HTERT RPE-1 (cell line): ENCODE measurements around the gene CBX4.

ENCODE experiments used
- in situ Hi-C: fragments of 300-500 bp; cut with MboI; formaldehyde crosslinking; loops from 4 replicates; pipeline ENCODE4 v1.14.3; 2020; ENCODE audit warnings: low sequenced_read_pairs

The CBX4 gene

GRCh38 chr17:79791735-79792161, 47.5 kb downstream of the CBX4 start:
- in situ Hi-C loops, result no loop called here

- in situ Hi-C loops, result no loop called here
These were observed 48.2 kb downstream of the CBX4 start for GRCh38 chr17:79790805-79791734.

GRCh38 chr17:79789943-79790804, 49.1 kb downstream of the CBX4 start:
- in situ Hi-C loops, result no loop called here

DNA sequence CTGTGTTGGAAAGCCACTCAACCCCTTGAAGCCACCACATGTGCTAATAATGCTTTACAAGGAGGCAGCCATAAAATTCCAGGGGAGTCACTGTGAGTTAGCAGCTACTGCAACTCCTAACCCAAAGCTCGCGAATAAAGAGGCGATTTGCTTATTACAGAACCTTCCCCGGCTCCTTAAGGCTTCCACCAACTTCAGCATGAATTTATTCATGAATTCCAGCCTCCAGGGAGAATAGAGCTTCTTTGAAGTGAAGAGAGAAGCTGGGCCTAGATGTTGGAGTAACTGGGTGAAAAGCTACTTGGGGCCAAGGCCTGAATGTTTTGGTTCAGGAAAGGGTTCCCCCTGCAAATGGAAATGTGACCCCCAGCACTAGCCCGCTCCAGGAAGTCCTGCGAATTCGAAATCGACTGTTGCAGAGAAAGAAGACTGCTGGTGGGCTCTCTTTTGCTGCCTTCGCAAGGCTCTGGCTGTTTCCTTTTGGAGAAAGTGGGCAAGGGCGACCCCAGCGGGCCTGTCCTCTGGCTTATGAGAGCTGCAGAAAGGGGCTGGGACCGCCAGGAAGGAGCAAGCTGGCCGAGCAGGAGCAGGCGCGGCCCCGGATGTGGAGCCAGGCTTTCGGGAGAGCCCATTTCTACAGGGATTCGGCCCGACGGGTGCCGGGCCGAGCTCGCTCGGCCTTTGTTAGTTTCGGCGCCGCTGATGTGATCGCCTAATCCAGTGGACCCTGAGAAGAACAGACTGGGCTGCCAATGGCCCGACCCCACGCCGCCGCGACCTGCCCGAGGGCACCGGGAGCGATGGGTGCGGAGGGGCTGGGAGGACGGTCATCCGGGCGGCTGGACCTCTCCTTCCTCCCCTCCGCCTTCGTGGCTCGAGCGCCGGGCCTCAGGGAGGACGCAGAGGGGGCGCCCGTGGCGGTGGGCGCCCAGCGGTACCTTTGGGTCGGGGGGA, 50.0 kb downstream of the CBX4 start:
- in situ Hi-C loops, result no loop called here

- in situ Hi-C loops, result no loop called here
These were observed 50.8 kb downstream of the CBX4 start for GRCh38 chr17:79788455-79788854.

GRCh38 chr17:79786930-79787643, 52.2 kb downstream of the CBX4 start:
- in situ Hi-C loops, result no loop called here

DNA sequence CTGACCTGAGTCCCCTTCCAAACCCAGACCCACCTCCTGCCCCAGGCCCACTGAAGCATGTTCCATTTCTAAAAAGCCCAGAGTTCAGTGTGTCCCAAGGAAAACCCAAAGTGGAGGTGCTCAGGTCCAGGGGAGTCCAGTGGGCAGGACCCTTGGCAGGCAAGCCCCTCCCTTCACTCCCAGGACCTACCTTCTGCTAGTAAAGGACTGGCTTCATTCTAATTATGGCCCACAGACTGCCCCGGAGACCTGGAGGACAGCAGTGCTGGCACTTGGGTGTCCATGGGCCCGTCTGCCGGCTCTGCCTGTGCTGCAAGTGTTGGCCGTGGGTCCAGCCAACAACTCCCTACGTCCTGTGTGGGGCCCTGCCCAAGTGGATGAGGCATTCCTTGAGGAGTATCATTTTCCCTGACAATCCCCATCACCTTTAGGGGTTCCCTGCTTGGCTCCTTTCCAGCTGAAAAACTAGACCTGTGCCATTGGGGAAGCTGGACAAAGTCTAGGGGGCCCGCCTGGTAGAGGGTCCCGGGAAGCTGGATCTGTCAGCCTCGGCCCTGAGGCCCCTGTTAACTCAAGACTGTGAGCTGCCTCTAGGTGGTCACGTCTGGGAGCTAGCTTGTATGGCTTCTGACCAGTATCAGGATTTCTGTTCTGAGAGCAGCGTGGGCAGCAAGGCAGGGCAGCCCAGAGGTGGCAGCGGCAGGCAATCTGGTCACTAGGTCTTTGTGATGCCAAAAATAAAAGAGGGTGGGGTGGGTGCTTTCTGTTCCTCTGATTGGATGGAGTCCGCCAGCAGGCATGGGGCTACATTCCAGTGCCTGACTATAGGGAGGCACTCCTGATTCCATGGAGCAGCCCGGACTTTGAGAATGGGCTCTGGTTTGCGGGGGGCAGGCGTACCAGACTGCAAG, 53.1 kb downstream of the CBX4 start:
- in situ Hi-C loops, result no loop called here

DNA sequence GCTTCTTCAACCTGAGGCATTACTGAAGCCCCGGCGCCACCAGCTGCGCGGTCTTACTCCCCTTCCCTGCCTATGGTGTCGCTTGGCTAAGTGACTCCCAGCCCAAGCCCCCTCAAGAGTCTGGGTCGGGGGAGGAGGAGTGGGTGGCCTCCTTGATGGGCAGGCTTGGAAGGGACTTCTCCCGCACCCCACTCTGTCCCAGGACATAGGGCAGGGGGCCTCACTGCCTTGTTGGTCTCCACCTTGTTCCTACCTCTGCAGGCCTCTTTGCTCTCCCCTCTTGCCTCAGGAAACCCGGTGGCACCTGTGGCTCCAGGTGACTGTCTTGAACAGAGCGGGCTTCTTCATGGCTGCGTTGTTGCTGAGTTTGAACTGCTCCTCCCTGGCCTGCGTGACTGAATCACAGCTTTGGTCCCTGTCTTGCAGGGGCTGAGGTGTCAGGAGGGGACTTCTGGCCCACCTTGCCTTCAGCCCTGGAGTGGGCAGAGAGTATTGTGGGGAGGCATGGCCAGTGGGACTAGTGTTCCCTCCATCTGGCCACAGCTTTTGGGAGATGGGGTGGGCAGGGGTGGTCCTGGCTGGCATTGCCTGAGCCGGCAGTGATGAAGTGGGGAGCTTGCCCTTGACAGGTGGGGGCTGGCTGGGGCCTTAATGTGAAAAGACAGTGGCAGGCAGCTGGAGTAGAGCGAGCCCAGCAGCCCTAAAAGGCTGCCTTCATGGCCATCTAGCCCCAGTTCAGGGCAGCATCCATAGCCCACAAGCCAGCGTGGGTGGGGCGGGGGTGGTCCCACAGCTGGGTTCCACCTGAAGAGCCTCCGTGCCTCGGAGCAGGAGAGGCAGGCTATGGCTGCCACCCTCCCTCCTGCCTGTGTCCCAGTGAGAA, 54.0 kb downstream of the CBX4 start:
- in situ Hi-C loops, result no loop called here

DNA sequence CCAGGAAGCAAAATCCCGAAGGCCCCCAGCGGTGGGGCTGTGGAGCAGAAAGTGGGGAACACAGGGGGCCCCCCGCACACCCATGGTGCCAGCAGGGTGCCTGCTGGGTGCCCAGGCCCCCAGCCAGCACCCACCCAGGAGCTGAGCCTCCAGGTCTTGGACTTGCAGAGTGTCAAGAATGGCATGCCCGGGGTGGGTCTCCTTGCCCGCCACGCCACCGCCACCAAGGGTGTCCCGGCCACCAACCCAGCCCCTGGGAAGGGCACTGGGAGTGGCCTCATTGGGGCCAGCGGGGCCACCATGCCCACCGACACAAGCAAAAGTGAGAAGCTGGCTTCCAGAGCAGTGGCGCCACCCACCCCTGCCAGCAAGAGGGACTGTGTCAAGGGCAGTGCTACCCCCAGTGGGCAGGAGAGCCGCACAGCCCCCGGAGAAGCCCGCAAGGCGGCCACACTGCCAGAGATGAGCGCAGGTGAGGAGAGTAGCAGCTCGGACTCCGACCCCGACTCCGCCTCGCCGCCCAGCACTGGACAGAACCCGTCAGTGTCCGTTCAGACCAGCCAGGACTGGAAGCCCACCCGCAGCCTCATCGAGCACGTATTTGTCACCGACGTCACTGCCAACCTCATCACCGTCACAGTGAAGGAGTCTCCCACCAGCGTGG, 54.8 kb downstream of the CBX4 start:
- in situ Hi-C loops, result no loop called here

DNA sequence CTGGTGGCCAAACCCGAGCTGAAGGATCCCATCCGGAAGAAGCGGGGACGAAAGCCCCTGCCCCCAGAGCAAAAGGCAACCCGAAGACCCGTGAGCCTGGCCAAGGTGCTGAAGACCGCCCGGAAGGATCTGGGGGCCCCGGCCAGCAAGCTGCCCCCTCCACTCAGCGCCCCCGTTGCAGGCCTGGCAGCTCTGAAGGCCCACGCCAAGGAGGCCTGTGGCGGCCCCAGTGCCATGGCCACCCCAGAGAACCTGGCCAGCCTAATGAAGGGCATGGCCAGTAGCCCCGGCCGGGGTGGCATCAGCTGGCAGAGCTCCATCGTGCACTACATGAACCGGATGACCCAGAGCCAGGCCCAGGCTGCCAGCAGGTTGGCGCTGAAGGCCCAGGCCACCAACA, 55.3 kb downstream of the CBX4 start:
- in situ Hi-C loops, result no loop called here
